Natural killer cell (primary cell): ENCODE results near the gene RGS12. TPM values are rescaled to one million over a fixed set of nuclear protein-coding genes. Genes with fewer than 3 reads are reported as not detected.

Experiments
- ATAC-seq, 3 donors: fragments of 150-1000 bp in 2 of 3; fragments of 200-7000 bp in 1 of 3; cut with Tn5 transposase; 1 replicate in 1 of 3; 2 replicates in 2 of 3; pipeline ENCODE4 v1.10.0; 2021; ENCODE audit warnings: mild to moderate bottlenecking in 2 of 3, moderate library complexity in 2 of 3
- DNase-seq, 2 donors: peaks; one replicate each; pipeline versions ENCODE4 v3.0.0 to v3.0.0-alpha.2; 2013 to 2021; ENCODE audit warnings: mixed read lengths in 1 of 2
- H3K27ac ChIP-seq: one replicate; pipeline ENCODE4 v1.5.1; 2013; ENCODE audit warnings: mild to moderate bottlenecking, low read length
- H3K27me3 ChIP-seq: one replicate; pipeline ENCODE4 v1.6.1; 2013; ENCODE audit warnings: low read length; ENCODE audit not compliant: control insufficient read depth, insufficient read depth
- H3K36me3 ChIP-seq: one replicate; pipeline ENCODE4 v1.6.1; 2013; ENCODE audit warnings: low read length; ENCODE audit not compliant: control insufficient read depth, insufficient read depth
- H3K4me1 ChIP-seq: one replicate; pipeline ENCODE4 v1.6.1; 2013; ENCODE audit warnings: low read length; ENCODE audit not compliant: control insufficient read depth, insufficient read depth
- H3K4me3 ChIP-seq: one replicate; pipeline ENCODE4 v1.5.1; 2013; ENCODE audit warnings: low read length
- H3K9me3 ChIP-seq: one replicate; pipeline ENCODE4 v1.6.1; 2013; ENCODE audit warnings: low read length; ENCODE audit not compliant: control insufficient read depth, insufficient read depth
- H3K27ac Mint-ChIP-seq, 2 donors: one replicate each; pipeline ENCODE4 v1.8.0; 2022; ENCODE audit warnings: mild to moderate bottlenecking in 2 of 2, mixed read lengths in 2 of 2, moderate library complexity in 1 of 2
- H3K27me3 Mint-ChIP-seq, 2 donors: one replicate each; pipeline ENCODE4 v1.8.0; 2022; ENCODE audit warnings: low read depth in 2 of 2, mixed read lengths in 2 of 2
- H3K36me3 Mint-ChIP-seq: one replicate; pipeline ENCODE4 v1.8.0; 2022; ENCODE audit warnings: mixed read lengths
- H3K4me1 Mint-ChIP-seq, 2 donors: one replicate each; pipeline ENCODE4 v1.8.0; 2022; ENCODE audit warnings: mixed read lengths in 2 of 2
- H3K4me3 Mint-ChIP-seq: one replicate; pipeline ENCODE4 v1.8.0; 2022; ENCODE audit warnings: mild to moderate bottlenecking, moderate library complexity, mixed read lengths
- H3K9me3 Mint-ChIP-seq, 2 donors: one replicate each; pipeline ENCODE4 v1.8.0; 2022; ENCODE audit warnings: mixed read lengths in 2 of 2
- CTCF ChIP-seq: fragments of 200-600 bp; IDR thresholded peaks from one replicate; pipeline ENCODE4 v1.8.0; 2022; ENCODE audit warnings: antibody characterized with exemption
- WGBS: methylation state at CpG from one replicate; pipeline ENCODE4 v1.1.7; 2013; ENCODE audit warnings: missing lambda C conversion rate; ENCODE audit not compliant: insufficient coverage; 5-methylcytosine and 5-hydroxymethylcytosine counted together
- intact Hi-C: fragments of 100-400 bp; cut with micrococcal nuclease; formaldehyde crosslinking; loops from one replicate; pipeline ENCODE4 v1.14.2; 2022
- total RNA-seq, 4 donors: library from RNA; stranded (reverse); fragments of 120-200 nt in 1 of 4; gene quantifications; one replicate each; pipeline versions ENCODE4 v1.2.3 to v1.2.4, GENCODE V29; 2013 to 2022

The RGS12 gene
- total RNA-seq, 3 donors from 2014 or later (not counting 1 experiment from before 2014, with no cell fraction given): 10.5 to 12.3 (median 10.6) TPM

DNA sequence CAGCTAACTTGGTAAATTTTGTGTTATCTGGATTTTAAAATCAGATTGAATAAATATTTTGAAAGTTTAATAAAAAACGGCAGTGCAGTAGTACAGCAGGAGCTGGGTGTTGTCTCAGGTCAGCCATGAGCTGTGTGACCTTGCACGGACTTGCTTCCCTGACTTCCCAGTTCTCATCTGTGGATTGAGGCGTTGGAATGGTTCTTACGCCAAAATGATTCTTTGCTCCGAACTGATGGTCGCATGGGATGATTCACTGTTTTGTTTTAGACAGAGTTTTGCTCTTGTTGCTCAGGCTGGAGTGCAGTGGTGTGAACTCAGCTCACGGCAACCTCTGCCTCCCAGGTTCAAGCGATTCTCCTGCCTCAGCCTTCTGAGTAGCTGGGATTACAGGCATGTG, 45.0 kb downstream of the RGS12 start:
- intact Hi-C loops: no loop called here
- Histone ChIP-seq H3K4me1 (peaks cover 8% of the 10 kb centered on the region), H3K36me3 (no peaks in the 10 kb centered on the region), H3K27me3 (no peaks in the 10 kb centered on the region), H3K27ac (no peak overlapping the region), H3K4me3 (no peak overlapping the region), H3K9me3 (no peaks in the 10 kb centered on the region)
- H3K27me3 Mint-ChIP-seq: no peaks in the 10 kb centered on the region
- DNase-seq (no peak), ATAC-seq (no peak)
- no peaks in the 10 kb centered on the region for H3K9me3 Mint-ChIP-seq
- peaks cover 5 to 11% of the 10 kb centered on the region in 2 donors for H3K4me1 Mint-ChIP-seq
- H3K36me3 Mint-ChIP-seq: no peaks in the 10 kb centered on the region
- no peak overlapping the region for H3K27ac Mint-ChIP-seq
- no peak overlapping the region for H3K4me3 Mint-ChIP-seq
- TF ChIP-seq CTCF: no peak
- WGBS: 94% methylated on average over 7 of the region's 8 CpGs

DNA sequence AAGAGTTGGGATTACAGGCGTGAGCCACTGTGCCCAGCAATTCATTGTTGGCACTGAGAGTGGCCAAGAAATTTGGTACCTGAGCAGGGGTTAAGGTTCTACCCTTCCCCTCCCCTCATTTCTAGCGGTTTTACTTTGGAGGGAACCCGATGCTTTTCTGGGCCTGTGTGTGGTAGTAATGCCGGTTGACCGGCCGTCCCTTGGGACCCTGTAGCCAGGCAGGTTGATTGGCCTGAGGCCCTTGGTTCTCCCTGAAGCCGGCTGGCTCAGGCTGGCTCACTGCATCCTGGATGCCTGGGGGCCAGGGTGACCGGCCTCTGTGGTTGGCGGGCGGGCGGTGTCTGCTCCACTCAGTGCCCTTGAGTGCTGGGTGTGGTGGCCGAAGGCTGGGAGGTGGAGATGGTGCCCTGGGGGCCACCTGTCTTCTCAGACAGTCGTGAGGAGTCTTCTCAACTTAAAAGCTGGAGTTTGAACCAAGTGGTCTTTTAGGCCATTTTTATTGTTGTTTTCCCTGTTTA, 45.6 kb downstream of the RGS12 start:
- DNase-seq: no peak
- Histone ChIP-seq H3K9me3 (no peaks in the 10 kb centered on the region), H3K36me3 (no peaks in the 10 kb centered on the region), H3K27ac (no peak overlapping the region), H3K27me3 (no peaks in the 10 kb centered on the region), H3K4me1 (peaks cover 8% of the 10 kb centered on the region), H3K4me3 (no peak overlapping the region)
- Mint-ChIP-seq H3K9me3 (no peaks in the 10 kb centered on the region), H3K4me1 (peaks cover 5 to 13% of the 10 kb centered on the region in 2 donors), H3K27ac (no peak overlapping the region), H3K4me3 (no peak overlapping the region), H3K36me3 (no peaks in the 10 kb centered on the region), H3K27me3 (no peaks in the 10 kb centered on the region)
- 91% methylated on average over 12 of the region's 13 CpGs for WGBS
- intact Hi-C loops: no loop called here
- TF ChIP-seq CTCF: no peak
- ATAC-seq: no peak

GRCh38 chr4:3338976-3339531, 46.2 kb downstream of the RGS12 start:
- TF ChIP-seq CTCF: no peak
- no peaks in the 10 kb centered on the region for H3K27me3 ChIP-seq
- H3K4me3 ChIP-seq: no peak overlapping the region
- H3K27ac ChIP-seq: no peak overlapping the region
- H3K9me3 Mint-ChIP-seq: no peaks in the 10 kb centered on the region
- no peaks in the 10 kb centered on the region for H3K36me3 Mint-ChIP-seq
- no peak overlapping the region for H3K27ac Mint-ChIP-seq
- peaks cover 8% of the 10 kb centered on the region for H3K4me1 ChIP-seq
- H3K4me3 Mint-ChIP-seq: no peak overlapping the region
- peaks cover 5 to 13% of the 10 kb centered on the region in 2 donors for H3K4me1 Mint-ChIP-seq
- intact Hi-C loops: no loop called here
- H3K9me3 ChIP-seq: no peaks in the 10 kb centered on the region
- H3K27me3 Mint-ChIP-seq: no peaks in the 10 kb centered on the region
- WGBS: 95% methylated on average over 9 of the region's 10 CpGs
- ATAC-seq: no peak
- no peaks in the 10 kb centered on the region for H3K36me3 ChIP-seq
- DNase-seq: no peak

DNA sequence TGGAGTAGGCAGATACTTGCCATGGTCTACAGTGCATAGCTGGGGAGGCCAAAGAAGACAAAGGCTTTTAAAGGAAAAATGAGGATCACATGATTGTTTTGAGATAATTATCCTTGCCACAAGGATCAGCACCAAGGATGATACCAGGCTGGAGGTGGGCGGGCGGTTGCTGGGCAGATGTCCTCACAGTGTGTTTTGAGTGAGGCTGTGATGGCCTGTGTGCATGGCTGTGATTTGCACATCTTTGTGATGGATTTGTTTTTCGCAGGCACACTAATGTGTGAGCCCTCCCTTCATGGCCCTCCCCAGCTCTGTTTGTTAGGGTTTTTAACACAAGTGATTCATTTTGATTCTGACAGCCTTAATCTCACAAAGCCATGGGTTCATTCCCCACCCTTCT, 46.8 kb downstream of the RGS12 start:
- Histone ChIP-seq H3K27ac (no peak overlapping the region), H3K27me3 (no peaks in the 10 kb centered on the region), H3K36me3 (no peaks in the 10 kb centered on the region), H3K9me3 (no peaks in the 10 kb centered on the region), H3K4me3 (no peak overlapping the region), H3K4me1 (peaks cover 8% of the 10 kb centered on the region)
- intact Hi-C loops: no loop called here
- DNase-seq (no peak), ATAC-seq (no peak)
- no peaks in the 10 kb centered on the region for H3K36me3 Mint-ChIP-seq
- WGBS: 97% methylated on average over 3 of the region's 3 CpGs
- no peaks in the 10 kb centered on the region for H3K27me3 Mint-ChIP-seq
- H3K4me1 Mint-ChIP-seq: peaks cover 7 to 13% of the 10 kb centered on the region in 2 donors
- no peak overlapping the region for H3K4me3 Mint-ChIP-seq
- no peak overlapping the region for H3K27ac Mint-ChIP-seq
- H3K9me3 Mint-ChIP-seq: no peaks in the 10 kb centered on the region
- no peak for TF ChIP-seq CTCF
